ENCODE data around the gene IFI27L1. TPM values are rescaled to one million over a fixed set of nuclear protein-coding genes. Genes with fewer than 3 reads are reported as not detected.

The IFI27L1 gene
- total RNA-seq, 1 donor = 9.8 TPM

GRCh38 chr14:94048691-94049624 lies 32.2 kb upstream of the IFI27L1 start:
- Histone ChIP-seq H3K4me2 (ENCODE audit: insufficient read depth, low read length) (no peak overlapping the region), H3K27ac (ENCODE audit: low read depth, low read length) (no peak overlapping the region), H3K4me3 (ENCODE audit: insufficient read depth, low read length) (no peak overlapping the region), H3K27me3 (ENCODE audit: insufficient read depth, low read length) (no peaks in the 10 kb centered on the region), H3K9me3 (ENCODE audit: low read depth, low read length) (no peaks in the 10 kb centered on the region), H4K20me1 (ENCODE audit: insufficient read depth, low read length) (peaks cover 14% of the 10 kb centered on the region), H2AFZ (ENCODE audit: low read length) (no peak overlapping the region), H3K4me1 (ENCODE audit: insufficient read depth, low read length) (no peaks in the 10 kb centered on the region), H3K36me3 (ENCODE audit: insufficient read depth, low read length) (peaks cover 75% of the 10 kb centered on the region), H3K79me2 (ENCODE audit: insufficient read depth, low read length) (no peaks in the 10 kb centered on the region)
- TF ChIP-seq CTCF (IDR thresholded peaks at IDR 0.05; ENCODE audit: extremely low read depth, low read depth, low read length) = no peak
- DNase-seq (ENCODE audit: insufficient read length, low spot score, missing footprints) = no peak

GRCh38 chr14:94049625-94050023 lies 31.5 kb upstream of the IFI27L1 start:
- Histone ChIP-seq H2AFZ (ENCODE audit: low read length) (no peak overlapping the region), H3K36me3 (ENCODE audit: insufficient read depth, low read length) (peaks cover 81% of the 10 kb centered on the region), H3K4me2 (ENCODE audit: insufficient read depth, low read length) (no peak overlapping the region), H3K79me2 (ENCODE audit: insufficient read depth, low read length) (no peaks in the 10 kb centered on the region), H3K9me3 (ENCODE audit: low read depth, low read length) (no peaks in the 10 kb centered on the region), H3K4me3 (ENCODE audit: insufficient read depth, low read length) (no peak overlapping the region), H4K20me1 (ENCODE audit: insufficient read depth, low read length) (peaks cover 14% of the 10 kb centered on the region), H3K27me3 (ENCODE audit: insufficient read depth, low read length) (no peaks in the 10 kb centered on the region), H3K27ac (ENCODE audit: low read depth, low read length) (no peak overlapping the region), H3K4me1 (ENCODE audit: insufficient read depth, low read length) (no peaks in the 10 kb centered on the region)
- DNase-seq (ENCODE audit: insufficient read length, low spot score, missing footprints) = no peak
- no peak for TF ChIP-seq CTCF (IDR thresholded peaks at IDR 0.05; ENCODE audit: extremely low read depth, low read depth, low read length)

- Histone ChIP-seq H3K4me3 (ENCODE audit: insufficient read depth, low read length) (no peak overlapping the region), H3K4me2 (ENCODE audit: insufficient read depth, low read length) (no peak overlapping the region), H4K20me1 (ENCODE audit: insufficient read depth, low read length) (peaks cover 20% of the 10 kb centered on the region), H3K79me2 (ENCODE audit: insufficient read depth, low read length) (no peaks in the 10 kb centered on the region), H2AFZ (ENCODE audit: low read length) (no peak overlapping the region), H3K4me1 (ENCODE audit: insufficient read depth, low read length) (no peaks in the 10 kb centered on the region), H3K36me3 (ENCODE audit: insufficient read depth, low read length) (peaks cover 88% of the 10 kb centered on the region), H3K27ac (ENCODE audit: low read depth, low read length) (no peak overlapping the region), H3K9me3 (ENCODE audit: low read depth, low read length) (no peaks in the 10 kb centered on the region), H3K27me3 (ENCODE audit: insufficient read depth, low read length) (no peaks in the 10 kb centered on the region)
- TF ChIP-seq CTCF (IDR thresholded peaks at IDR 0.05; ENCODE audit: extremely low read depth, low read depth, low read length) = no peak
- DNase-seq (ENCODE audit: insufficient read length, low spot score, missing footprints) = no peak
These were observed 30.8 kb upstream of the IFI27L1 start for GRCh38 chr14:94050231-94050880.

- Histone ChIP-seq H3K9me3 (ENCODE audit: low read depth, low read length) (no peaks in the 10 kb centered on the region), H3K36me3 (ENCODE audit: insufficient read depth, low read length) (peaks cover 88% of the 10 kb centered on the region), H3K4me1 (ENCODE audit: insufficient read depth, low read length) (no peaks in the 10 kb centered on the region), H2AFZ (ENCODE audit: low read length) (no peak overlapping the region), H3K4me3 (ENCODE audit: insufficient read depth, low read length) (no peak overlapping the region), H3K79me2 (ENCODE audit: insufficient read depth, low read length) (no peaks in the 10 kb centered on the region), H4K20me1 (ENCODE audit: insufficient read depth, low read length) (peaks cover 20% of the 10 kb centered on the region), H3K4me2 (ENCODE audit: insufficient read depth, low read length) (no peak overlapping the region), H3K27ac (ENCODE audit: low read depth, low read length) (no peak overlapping the region), H3K27me3 (ENCODE audit: insufficient read depth, low read length) (no peaks in the 10 kb centered on the region)
- DNase-seq (ENCODE audit: insufficient read length, low spot score, missing footprints) = no peak
- TF ChIP-seq CTCF (IDR thresholded peaks at IDR 0.05; ENCODE audit: extremely low read depth, low read depth, low read length) = peak; percentile 57
These were observed 30.0 kb upstream of the IFI27L1 start for GRCh38 chr14:94051115-94051514.
